IPS-18c (cell line): ENCODE results near the gene PLVAP.
A peak's percentile ranks its signal among the peaks of the same experiment; 100 is the strongest.

ENCODE experiments used
- H3K4me3 ChIP-seq: 2 replicates; pipeline ENCODE4 v1.7.0; 2013; ENCODE audit warnings: low read depth, mild to moderate bottlenecking, low read length, moderate library complexity; ENCODE audit not compliant: insufficient read depth
- H3K9me3 ChIP-seq: one replicate; pipeline ENCODE4 v1.6.1; 2013; ENCODE audit warnings: mild to moderate bottlenecking, low read length, moderate library complexity; ENCODE audit not compliant: control insufficient read depth, insufficient read depth

PLVAP gene

DNA sequence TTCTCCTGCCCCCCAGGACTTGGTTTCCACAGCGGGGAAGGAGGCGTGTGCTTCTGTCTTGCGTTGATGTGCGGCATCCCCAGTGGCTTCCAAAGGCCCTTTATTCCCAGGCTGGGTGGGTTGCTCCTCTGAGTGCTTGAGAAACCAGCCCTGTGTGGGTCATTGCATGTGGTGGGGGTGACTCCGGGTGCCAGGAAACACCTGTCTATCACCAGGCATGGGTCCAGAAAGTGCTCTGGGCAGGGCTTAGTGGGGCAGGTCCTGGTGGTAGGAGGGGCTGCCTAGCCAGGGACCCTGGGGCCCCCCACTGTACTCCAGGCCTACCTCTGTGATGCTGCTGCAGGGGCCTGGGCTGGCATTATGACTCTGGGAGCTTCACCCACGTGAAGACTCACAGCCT is 58.2 kb downstream of the PLVAP start:
- Histone ChIP-seq H3K9me3 (no peaks in the 10 kb centered on the region), H3K4me3 (no peak overlapping the region)

GRCh38 chr19:17314007-17314593 is 63.0 kb downstream of the PLVAP start:
- Histone ChIP-seq H3K4me3 (no peak overlapping the region), H3K9me3 (peaks cover 4% of the 10 kb centered on the region)

GRCh38 chr19:17312189-17313113 is 64.7 kb downstream of the PLVAP start:
- Histone ChIP-seq H3K4me3 (no peak overlapping the region), H3K9me3 (peaks cover 4% of the 10 kb centered on the region)

DNA sequence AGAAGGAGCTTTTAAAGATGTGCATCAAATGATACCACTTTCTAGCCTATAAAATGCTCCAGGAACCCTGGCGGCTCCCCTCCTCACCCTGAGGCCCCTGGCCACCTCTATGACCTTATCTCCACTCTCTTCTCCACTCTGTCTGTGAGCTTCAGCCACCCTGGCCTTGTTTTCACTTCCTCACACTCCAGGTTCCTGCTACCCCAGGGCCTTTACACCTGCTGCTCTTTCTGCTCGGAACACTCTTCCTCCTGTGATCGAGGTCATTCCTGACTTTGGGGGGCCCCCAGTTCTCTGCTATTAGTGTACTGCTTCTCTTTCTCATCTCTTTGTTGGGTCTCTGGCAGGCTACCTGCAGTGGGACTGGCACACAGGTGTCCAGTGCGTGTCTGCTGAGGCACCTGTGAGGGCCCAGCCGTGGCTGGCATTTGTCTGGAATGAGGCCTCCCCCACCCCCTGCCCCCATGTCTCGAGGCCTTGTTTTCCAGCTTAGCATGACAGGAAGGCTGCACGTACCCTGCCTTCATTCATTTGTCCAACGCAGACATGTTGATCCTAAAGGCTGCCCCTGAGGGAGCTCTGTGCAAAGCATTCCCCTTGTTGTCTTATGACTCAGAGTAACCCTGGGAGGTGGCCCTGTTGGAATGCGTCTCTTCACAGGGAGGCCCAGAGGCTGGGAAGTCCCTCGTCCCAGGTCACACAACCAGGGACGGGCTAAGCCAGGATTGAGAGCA is 65.5 kb downstream of the PLVAP start:
- H3K9me3 ChIP-seq = peaks cover 4% of the 10 kb centered on the region
- H3K4me3 ChIP-seq = no peak overlapping the region

- H3K9me3 ChIP-seq = peaks cover 4% of the 10 kb centered on the region
- H3K4me3 ChIP-seq = peak overlapping the region; percentile 84
Measured at GRCh38 chr19:17309965-17310461, 67.1 kb downstream of the PLVAP start.

DNA sequence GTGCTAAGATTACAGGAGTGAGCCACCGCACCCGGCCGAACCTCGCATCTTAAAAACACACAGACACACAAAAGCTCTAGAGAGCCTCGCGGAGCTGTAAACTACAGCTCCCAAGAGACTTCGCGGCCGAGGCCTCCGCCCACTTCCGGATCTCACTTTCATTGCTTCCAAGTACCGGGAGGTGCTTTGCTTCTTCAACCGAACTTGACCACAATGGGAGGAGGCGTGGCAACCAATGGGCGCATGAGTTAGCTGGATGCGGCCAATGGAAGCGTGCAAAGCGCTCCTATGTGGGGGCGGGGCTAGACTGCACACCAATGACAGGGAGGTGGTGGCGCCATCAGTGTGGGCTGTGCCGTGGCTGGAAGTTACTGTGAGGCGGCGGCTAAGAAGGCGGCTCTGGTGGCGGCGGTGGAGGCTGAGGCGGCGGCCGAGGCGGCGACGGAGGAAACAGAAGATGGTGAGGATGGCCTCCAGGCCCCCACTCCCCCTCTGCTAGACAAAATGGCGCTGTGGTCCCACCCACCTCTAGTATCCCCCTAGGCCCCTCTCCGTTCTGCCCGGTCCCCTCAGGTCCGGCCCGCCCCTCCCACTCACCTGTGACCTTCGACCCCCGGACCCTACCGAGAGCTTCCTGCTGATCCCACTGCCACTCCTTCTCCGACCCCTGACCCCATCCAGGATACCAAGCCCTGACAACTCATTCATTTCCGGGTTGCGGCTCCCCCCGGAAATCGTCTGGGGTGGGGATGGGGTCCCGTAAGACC is 67.8 kb downstream of the PLVAP start, which contains the start of gene DDA1:
Gene DDA1 (plus strand): TSS at position 366 of the 767 bp plus-strand sequence. CDS start 92 bp downstream, at position 458.
- peaks cover 4% of the 10 kb centered on the region for H3K9me3 ChIP-seq

GRCh38 chr19:17307876-17308377 is 69.2 kb downstream of the PLVAP start:
- peaks cover 4% of the 10 kb centered on the region for H3K9me3 ChIP-seq
- no peak overlapping the region for H3K4me3 ChIP-seq

More for the DNA sequence above, 67.8 kb downstream of the PLVAP start, which contains the start of gene DDA1:
- H3K4me3 ChIP-seq = peak within 1 kb of the TSS; percentile 84

GRCh38 chr19:17306285-17306714 is 70.8 kb downstream of the PLVAP start:
- peaks cover 4% of the 10 kb centered on the region for H3K9me3 ChIP-seq
- H3K4me3 ChIP-seq = peak overlapping the region; percentile 85

DNA sequence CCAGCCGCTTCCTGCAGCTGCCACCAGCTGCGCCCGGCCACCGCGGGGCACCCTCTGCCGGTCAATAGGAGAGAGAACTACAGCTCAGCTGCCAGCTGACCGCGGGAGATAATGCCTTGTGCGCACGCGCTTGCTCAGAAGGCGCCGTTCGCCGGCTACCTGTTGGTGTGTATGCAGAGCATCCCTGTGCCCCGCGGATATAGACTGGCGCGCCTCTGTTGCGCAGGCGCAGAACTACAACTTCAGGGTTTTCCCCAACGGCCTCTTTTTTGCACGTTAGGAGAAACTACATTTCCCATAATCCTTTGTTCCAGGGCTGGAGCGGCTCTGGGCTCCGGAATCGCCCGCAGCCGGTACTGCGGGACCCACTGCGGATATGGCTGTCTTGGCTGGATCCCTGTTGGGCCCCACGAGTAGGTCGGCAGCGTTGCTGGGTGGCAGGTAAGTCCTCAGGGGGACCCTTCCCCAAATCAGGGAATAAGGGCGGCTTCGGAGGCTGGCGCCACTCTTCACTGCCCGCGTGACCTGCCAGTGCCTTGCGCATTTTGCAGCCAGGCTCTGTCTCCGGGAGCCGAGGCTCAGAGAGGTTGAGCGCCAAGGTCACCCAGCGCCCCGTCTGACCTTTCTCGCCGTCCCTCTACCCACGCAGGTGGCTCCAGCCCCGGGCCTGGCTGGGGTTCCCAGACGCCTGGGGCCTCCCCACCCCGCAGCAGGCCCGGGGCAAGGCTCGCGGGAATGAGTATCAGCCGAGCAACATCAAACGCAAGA is 71.4 kb downstream of the PLVAP start, which contains the start of gene MRPL34:
Gene MRPL34 (plus strand): TSS at position 356 of the 768 bp plus-strand sequence. CDS start 21 bp downstream, at position 377.
- peak within 1 kb of the TSS; percentile 85 for H3K4me3 ChIP-seq

DNA sequence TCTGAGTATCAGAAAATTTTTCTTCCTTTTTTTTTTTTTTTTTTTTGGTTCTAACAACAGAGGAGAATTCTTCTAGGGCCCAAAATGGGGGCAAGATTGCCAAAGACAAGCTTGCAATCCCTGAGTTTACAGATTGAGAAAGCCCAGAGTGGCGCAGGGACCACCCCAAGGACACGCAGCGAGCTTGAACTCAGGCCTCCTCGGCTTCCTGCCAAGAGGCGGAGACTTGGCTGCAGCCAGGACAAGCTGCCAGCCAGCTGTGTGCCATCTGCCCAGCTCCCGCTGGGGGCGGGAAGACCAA is 72.0 kb downstream of the PLVAP start:
- Histone ChIP-seq H3K4me3 (peak overlapping the region; percentile 34; the same call in 1 of the 2 replicates), H3K9me3 (peaks cover 4% of the 10 kb centered on the region)

More for the DNA sequence above, 71.4 kb downstream of the PLVAP start, which contains the start of gene MRPL34:
- peaks cover 4% of the 10 kb centered on the region for H3K9me3 ChIP-seq

- Histone ChIP-seq H3K9me3 (no peaks in the 10 kb centered on the region), H3K4me3 (peak overlapping the region; percentile 34; the same call in 1 of the 2 replicates)
Measured at GRCh38 chr19:17304386-17305215, 72.5 kb downstream of the PLVAP start.

- Histone ChIP-seq H3K9me3 (no peaks in the 10 kb centered on the region), H3K4me3 (no peak overlapping the region)
Measured at GRCh38 chr19:17303940-17304267, 73.2 kb downstream of the PLVAP start.

DNA sequence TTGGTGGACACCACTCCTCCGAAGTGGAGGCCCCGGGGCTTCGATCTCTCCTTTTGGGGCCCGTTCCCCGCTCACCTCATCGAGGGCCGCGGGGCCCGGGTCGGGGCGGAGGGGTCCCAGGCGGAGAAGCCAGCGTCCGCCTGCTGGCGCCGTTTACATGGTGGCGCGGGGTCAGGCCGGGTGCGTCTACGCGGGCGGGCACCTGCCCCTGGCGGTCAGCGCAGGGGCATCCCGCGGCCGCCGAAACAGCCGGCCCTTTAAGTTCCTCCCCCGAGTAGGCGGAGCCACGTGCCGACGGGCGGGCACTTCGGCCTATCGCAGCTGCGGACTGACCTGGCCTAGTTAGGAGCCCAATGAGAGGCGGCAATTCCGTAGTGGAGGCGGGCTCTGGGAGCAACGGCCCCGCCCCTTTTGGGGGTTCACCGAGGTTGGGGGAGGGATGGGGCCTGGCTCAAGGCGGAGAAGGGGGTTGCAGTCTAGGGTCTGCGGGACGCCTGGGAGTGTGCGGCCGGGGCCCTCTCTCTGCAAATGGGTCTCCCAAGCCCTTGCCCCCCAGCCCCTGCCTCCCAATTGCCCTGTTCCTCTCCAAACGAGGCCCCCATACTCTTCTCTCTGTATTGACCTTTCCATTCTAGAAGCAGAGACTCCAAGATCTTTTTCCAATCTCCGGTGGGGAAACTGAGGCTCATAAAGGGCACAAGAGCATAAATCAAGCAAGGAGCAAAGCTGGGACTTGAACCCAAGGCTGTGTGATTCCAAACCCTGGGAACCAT is 73.8 kb downstream of the PLVAP start, which contains the start of gene ABHD8:
Gene ABHD8 (minus strand): TSS at position 259 of the 773 bp plus-strand sequence. CDS start 1,809 bp downstream, outside the sequence.
- peak within 1 kb of the TSS; percentile 59 for H3K4me3 ChIP-seq
- no peaks in the 10 kb centered on the region for H3K9me3 ChIP-seq

DNA sequence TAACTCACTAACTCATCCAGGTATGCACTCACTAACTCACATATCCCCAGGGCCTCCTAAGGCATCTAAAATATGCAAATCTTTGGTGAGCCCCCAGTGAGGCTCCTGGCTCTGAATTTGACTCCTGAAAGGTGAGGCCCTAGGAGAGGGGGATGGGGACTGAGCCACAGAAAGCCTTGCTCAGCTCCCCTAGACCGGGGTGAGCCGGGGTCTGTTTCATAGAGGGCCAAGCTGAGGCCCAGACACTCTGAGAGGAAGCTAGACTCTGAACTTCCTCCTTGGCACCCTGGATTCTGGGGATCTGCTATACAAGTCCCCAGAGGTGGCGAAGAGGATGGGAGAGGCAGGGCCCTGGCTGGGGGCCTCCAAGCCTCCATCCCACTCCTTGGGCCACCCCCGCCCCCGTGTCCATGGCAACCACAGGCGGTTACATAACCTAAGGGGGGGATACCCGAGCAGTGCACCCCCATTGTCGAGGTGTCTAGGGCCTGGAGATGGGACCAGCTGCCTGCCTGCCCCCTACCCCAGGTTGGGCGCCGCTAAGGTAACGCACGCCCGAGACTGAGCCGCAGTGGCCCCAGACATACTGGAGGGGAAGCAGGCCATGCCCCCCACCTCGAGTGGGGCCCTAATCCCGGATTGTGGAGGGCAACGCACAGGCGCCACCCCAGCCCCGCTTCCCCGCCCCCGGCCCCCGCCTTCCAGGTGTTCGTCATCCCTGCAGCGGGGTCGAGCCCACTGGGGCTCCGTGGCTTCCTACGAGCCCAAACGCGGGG is 74.6 kb downstream of the PLVAP start:
- Histone ChIP-seq H3K4me3 (peak overlapping the region; percentile 59), H3K9me3 (no peaks in the 10 kb centered on the region)
